Transverse colon (tissue), 4 donors: ENCODE measurements around the gene ZBTB20.

Source experiments
- CTCF ChIP-seq, 5 experiments: fragments of 200-600 bp in 3 of 5; fragments of 450-650 bp in 2 of 5; sonication (generic) in 3 of 5; IDR thresholded peaks; 1 replicate in 2 of 5; 2 replicates in 3 of 5; pipeline ENCODE4 v1.5.1; 2016 to 2017; ENCODE audit warnings: antibody characterized with exemption in 5 of 5, inconsistent platforms in 3 of 5, mild to moderate bottlenecking in 2 of 5, moderate library complexity in 1 of 5
- EP300 ChIP-seq: sonication (generic); formaldehyde crosslinking; IDR thresholded peaks from one replicate; pipeline ENCODE4 v1.6.1; 2017; ENCODE audit warnings: antibody characterized with exemption, low read depth
- POLR2A ChIP-seq: fragments of 450-650 bp; IDR thresholded peaks from one replicate; pipeline ENCODE4 v1.6.1; 2016; ENCODE audit warnings: antibody characterized with exemption, mild to moderate bottlenecking, moderate library complexity
- POLR2AphosphoS5 ChIP-seq, 3 donors: sonication (generic); formaldehyde crosslinking; IDR thresholded peaks; one replicate each; pipeline ENCODE4 v1.6.1; 2016; ENCODE audit warnings: antibody characterized with exemption in 3 of 3

DNA sequence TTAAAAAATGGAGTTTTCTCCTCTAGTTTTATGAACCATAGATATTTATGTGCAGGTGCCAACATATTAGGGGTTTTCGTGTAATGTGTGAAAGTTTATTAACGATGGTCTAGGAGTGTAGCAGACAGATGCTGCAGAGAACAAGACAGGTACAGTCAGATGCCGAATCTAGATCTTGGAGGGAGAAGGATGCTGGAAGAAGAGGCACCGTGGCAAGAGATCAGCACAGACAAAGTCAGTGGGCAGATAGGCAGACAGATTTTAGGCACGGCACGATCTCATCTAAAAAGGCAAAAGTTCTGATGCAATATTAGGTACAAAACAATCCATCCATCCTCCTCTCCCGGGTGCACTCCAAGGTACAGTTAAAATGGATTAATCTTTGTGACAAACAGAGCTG lies 691.7 kb downstream of the ZBTB20 start:
- TF ChIP-seq POLR2AphosphoS5 (IDR thresholded peaks at IDR 0.05) (no peak), CTCF (IDR thresholded peaks at IDR 0.05) (no peak), EP300 (no peak), POLR2A (no peak)
